GM23338 (cell line): ENCODE data around the gene HCST. TPM values are rescaled to one million over a fixed set of nuclear protein-coding genes. Genes with fewer than 3 reads are reported as not detected.

Experiments used
- EZH2phosphoT487 ChIP-seq: fragments of 200-600 bp; sonication (generic); IDR thresholded peaks from one replicate; pipeline ENCODE4 v1.8.1; 2018; ENCODE audit warnings: antibody characterized with exemption; ENCODE audit not compliant: unreplicated experiment
- JUNB ChIP-seq: IDR thresholded peaks from one replicate; pipeline ENCODE4 v1.6.1; 2016; ENCODE audit warnings: antibody characterized with exemption; ENCODE audit not compliant: unreplicated experiment
- NANOG ChIP-seq: IDR thresholded peaks from 2 replicates; pipeline ENCODE4 v1.6.1; 2016; ENCODE audit warnings: antibody characterized with exemption, borderline replicate concordance
- POLR2AphosphoS5 ChIP-seq: IDR thresholded peaks from 2 replicates; pipeline ENCODE4 v1.6.1; 2016; ENCODE audit warnings: antibody characterized with exemption, low read depth
- ZNF331 ChIP-seq: fragments of 250-450 bp; sonication (Bioruptor Pico); IDR thresholded peaks from 2 replicates; pipeline ENCODE4 v1.5.0; 2020; ENCODE audit warnings: low read depth, mild to moderate bottlenecking, moderate library complexity
- polyA plus RNA-seq: library from polyadenylated mRNA; unstranded; fragments of >200 nt; fragmentation: Nextera tagmentation; extraction: Ambion mirVana; gene quantifications from 2 replicates; pipeline ENCODE4 v1.2.1, GENCODE V29; 2016
- total RNA-seq: library from RNA; depleted of rRNA; stranded (reverse); fragments of >200 nt; shearing (Covaris generic); gene quantifications from 2 replicates; pipeline ENCODE4 v1.2.3, GENCODE V29; 2014
- TF ChIP-seq, protein P1 (sequence below): fragments of 250-450 bp; sonication (Bioruptor Pico); IDR thresholded peaks from 2 replicates; pipeline ENCODE4 v1.5.0; 2020; ENCODE audit warnings: mild to moderate bottlenecking, moderate library complexity
- TF ChIP-seq, protein P2 (sequence below): IDR thresholded peaks from one replicate; pipeline ENCODE4 v1.6.1; 2018; ENCODE audit warnings: antibody characterized with exemption; ENCODE audit not compliant: unreplicated experiment
- TF ChIP-seq, protein P3 (sequence below), 2 experiments: fragments of 200-600 bp in 1 of 2; sonication (generic) in 1 of 2; conservative IDR thresholded peaks; 2 replicates each; pipeline versions ENCODE4 v1.5.1 to v1.6.1; 2016 to 2017; ENCODE audit warnings: antibody characterized with exemption in 2 of 2, low read depth in 2 of 2, mild to moderate bottlenecking in 2 of 2, moderate library complexity in 1 of 2

HCST gene
- total and polyA plus RNA-seq, 2 experiments from 2014 or later, result 2.1 TPM; not detected in 1

DNA sequence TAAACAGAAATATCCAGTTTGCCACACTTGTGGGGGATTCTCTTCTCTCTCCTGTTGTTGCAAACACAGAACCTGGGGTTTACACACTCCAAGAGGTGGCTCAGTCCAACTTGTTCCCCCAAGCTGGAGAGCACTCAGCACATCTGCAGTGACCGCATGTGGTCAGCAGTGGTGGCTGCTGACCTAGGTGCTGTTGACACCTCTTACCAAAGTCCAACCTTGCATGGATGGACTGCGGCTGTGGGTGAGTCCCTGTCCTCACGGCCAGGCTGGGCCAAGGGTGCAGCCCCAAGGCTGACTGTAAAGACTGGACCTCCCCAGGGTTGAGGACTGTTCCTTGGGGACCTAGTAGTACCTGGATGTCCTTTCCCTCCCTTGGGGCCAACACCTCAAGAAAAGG lies 39.9 kb downstream of the HCST start (continued):
- TF ChIP-seq, protein P1, sequence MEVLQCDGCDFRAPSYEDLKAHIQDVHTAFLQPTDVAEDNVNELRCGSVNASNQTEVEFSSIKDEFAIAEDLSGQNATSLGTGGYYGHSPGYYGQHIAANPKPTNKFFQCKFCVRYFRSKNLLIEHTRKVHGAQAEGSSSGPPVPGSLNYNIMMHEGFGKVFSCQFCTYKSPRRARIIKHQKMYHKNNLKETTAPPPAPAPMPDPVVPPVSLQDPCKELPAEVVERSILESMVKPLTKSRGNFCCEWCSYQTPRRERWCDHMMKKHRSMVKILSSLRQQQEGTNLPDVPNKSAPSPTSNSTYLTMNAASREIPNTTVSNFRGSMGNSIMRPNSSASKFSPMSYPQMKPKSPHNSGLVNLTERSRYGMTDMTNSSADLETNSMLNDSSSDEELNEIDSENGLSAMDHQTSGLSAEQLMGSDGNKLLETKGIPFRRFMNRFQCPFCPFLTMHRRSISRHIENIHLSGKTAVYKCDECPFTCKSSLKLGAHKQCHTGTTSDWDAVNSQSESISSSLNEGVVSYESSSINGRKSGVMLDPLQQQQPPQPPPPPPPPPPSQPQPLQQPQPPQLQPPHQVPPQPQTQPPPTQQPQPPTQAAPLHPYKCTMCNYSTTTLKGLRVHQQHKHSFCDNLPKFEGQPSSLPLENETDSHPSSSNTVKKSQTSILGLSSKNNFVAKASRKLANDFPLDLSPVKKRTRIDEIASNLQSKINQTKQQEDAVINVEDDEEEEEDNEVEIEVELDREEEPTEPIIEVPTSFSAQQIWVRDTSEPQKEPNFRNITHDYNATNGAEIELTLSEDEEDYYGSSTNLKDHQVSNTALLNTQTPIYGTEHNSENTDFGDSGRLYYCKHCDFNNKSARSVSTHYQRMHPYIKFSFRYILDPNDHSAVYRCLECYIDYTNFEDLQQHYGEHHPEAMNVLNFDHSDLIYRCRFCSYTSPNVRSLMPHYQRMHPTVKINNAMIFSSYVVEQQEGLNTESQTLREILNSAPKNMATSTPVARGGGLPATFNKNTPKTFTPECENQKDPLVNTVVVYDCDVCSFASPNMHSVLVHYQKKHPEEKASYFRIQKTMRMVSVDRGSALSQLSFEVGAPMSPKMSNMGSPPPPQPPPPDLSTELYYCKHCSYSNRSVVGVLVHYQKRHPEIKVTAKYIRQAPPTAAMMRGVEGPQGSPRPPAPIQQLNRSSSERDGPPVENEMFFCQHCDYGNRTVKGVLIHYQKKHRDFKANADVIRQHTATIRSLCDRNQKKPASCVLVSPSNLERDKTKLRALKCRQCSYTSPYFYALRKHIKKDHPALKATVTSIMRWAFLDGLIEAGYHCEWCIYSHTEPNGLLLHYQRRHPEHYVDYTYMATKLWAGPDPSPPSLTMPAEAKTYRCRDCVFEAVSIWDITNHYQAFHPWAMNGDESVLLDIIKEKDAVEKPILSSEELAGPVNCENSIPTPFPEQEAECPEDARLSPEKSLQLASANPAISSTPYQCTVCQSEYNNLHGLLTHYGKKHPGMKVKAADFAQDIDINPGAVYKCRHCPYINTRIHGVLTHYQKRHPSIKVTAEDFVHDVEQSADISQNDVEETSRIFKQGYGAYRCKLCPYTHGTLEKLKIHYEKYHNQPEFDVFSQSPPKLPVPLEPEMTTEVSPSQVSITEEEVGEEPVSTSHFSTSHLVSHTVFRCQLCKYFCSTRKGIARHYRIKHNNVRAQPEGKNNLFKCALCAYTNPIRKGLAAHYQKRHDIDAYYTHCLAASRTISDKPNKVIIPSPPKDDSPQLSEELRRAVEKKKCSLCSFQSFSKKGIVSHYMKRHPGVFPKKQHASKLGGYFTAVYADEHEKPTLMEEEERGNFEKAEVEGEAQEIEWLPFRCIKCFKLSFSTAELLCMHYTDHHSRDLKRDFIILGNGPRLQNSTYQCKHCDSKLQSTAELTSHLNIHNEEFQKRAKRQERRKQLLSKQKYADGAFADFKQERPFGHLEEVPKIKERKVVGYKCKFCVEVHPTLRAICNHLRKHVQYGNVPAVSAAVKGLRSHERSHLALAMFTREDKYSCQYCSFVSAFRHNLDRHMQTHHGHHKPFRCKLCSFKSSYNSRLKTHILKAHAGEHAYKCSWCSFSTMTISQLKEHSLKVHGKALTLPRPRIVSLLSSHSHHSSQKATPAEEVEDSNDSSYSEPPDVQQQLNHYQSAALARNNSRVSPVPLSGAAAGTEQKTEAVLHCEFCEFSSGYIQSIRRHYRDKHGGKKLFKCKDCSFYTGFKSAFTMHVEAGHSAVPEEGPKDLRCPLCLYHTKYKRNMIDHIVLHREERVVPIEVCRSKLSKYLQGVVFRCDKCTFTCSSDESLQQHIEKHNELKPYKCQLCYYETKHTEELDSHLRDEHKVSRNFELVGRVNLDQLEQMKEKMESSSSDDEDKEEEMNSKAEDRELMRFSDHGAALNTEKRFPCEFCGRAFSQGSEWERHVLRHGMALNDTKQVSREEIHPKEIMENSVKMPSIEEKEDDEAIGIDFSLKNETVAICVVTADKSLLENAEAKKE, result no peak
- TF ChIP-seq ZNF331 (CRISPR knock-in tag), result no peak
- TF ChIP-seq POLR2AphosphoS5, result no peak
- TF ChIP-seq, protein P2, sequence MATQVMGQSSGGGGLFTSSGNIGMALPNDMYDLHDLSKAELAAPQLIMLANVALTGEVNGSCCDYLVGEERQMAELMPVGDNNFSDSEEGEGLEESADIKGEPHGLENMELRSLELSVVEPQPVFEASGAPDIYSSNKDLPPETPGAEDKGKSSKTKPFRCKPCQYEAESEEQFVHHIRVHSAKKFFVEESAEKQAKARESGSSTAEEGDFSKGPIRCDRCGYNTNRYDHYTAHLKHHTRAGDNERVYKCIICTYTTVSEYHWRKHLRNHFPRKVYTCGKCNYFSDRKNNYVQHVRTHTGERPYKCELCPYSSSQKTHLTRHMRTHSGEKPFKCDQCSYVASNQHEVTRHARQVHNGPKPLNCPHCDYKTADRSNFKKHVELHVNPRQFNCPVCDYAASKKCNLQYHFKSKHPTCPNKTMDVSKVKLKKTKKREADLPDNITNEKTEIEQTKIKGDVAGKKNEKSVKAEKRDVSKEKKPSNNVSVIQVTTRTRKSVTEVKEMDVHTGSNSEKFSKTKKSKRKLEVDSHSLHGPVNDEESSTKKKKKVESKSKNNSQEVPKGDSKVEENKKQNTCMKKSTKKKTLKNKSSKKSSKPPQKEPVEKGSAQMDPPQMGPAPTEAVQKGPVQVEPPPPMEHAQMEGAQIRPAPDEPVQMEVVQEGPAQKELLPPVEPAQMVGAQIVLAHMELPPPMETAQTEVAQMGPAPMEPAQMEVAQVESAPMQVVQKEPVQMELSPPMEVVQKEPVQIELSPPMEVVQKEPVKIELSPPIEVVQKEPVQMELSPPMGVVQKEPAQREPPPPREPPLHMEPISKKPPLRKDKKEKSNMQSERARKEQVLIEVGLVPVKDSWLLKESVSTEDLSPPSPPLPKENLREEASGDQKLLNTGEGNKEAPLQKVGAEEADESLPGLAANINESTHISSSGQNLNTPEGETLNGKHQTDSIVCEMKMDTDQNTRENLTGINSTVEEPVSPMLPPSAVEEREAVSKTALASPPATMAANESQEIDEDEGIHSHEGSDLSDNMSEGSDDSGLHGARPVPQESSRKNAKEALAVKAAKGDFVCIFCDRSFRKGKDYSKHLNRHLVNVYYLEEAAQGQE, result no peak
- no peak for TF ChIP-seq EZH2phosphoT487
- no peak for TF ChIP-seq NANOG
- TF ChIP-seq, protein P3, sequence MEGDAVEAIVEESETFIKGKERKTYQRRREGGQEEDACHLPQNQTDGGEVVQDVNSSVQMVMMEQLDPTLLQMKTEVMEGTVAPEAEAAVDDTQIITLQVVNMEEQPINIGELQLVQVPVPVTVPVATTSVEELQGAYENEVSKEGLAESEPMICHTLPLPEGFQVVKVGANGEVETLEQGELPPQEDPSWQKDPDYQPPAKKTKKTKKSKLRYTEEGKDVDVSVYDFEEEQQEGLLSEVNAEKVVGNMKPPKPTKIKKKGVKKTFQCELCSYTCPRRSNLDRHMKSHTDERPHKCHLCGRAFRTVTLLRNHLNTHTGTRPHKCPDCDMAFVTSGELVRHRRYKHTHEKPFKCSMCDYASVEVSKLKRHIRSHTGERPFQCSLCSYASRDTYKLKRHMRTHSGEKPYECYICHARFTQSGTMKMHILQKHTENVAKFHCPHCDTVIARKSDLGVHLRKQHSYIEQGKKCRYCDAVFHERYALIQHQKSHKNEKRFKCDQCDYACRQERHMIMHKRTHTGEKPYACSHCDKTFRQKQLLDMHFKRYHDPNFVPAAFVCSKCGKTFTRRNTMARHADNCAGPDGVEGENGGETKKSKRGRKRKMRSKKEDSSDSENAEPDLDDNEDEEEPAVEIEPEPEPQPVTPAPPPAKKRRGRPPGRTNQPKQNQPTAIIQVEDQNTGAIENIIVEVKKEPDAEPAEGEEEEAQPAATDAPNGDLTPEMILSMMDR (conservative IDR thresholded peaks at IDR 0.05; ENCODE audit: low read depth in 2 of 2), result no peak
- no peak for TF ChIP-seq JUNB
